Measurements from ENCODE around the gene NSD1. TPM values are rescaled to one million over a fixed set of nuclear protein-coding genes. Genes with fewer than 3 reads are reported as not detected.

NSD1 gene
- total and polyA plus RNA-seq, 2 of the 8 experiments (the other 6 are each of a cell fraction or from before 2014, with no cell fraction given), result 22.8 to 168 TPM

GRCh38 chr5:177107159-177107558 is 26.4 kb upstream of the NSD1 start:
- no peak overlapping the region for H3K4ac ChIP-seq (replicated peaks; ENCODE audit: insufficient read length, low read depth, low read length)
- no peak overlapping the region for H2BK15ac ChIP-seq (ENCODE audit: low read length)
- H2BK12ac ChIP-seq (ENCODE audit: low read depth, low read length), result no peak overlapping the region
- no peaks in the 10 kb centered on the region for H4K20me1 ChIP-seq (replicated peaks in 1 of 2; ENCODE audit: control insufficient read depth in 1 of 2, insufficient read depth in 2 of 2, low read length in 2 of 2)
- no peak overlapping the region for H2AFZ ChIP-seq (ENCODE audit: low read length)
- DNase-seq (ENCODE audit: low read depth in 1 of 2, low spot score in 2 of 2) (no peak), FAIRE-seq (no peak)
- H4K5ac ChIP-seq (ENCODE audit: insufficient read length, low read depth, low read length), result no peak overlapping the region
- 84% methylated on average over 4 of the region's 4 CpGs; no CpG with 5 or more reads in 1 of the 2 experiments for WGBS, 2 experiments (ENCODE audit: extremely low coverage in 1 of 2, insufficient coverage in 1 of 2, insufficient read length in 1 of 2, insufficient replicate concordance in 2 of 2, low coverage in 1 of 2, low lambda C conversion rate in 2 of 2, missing lambda C conversion rate in 1 of 2)
- no peak overlapping the region for H3K14ac ChIP-seq (ENCODE audit: insufficient read length)
- H3K9me3 ChIP-seq (ENCODE audit: insufficient read depth in 2 of 2, low read depth in 1 of 2, low read length in 1 of 2), result no peaks in the 10 kb centered on the region
- H3K27me3 ChIP-seq (replicated peaks in 1 of 4; ENCODE audit: control insufficient read depth in 3 of 4, extremely low read depth in 1 of 4, insufficient read depth in 3 of 4, low read length in 3 of 4), result no peaks in the 10 kb centered on the region
- H3K79me2 ChIP-seq (ENCODE audit: control insufficient read depth in 1 of 2, insufficient read depth in 2 of 2, low read length in 2 of 2), result no peaks in the 10 kb centered on the region
- no peak overlapping the region for H2BK5ac ChIP-seq (ENCODE audit: low read depth, low read length)
- no peak overlapping the region; the same call in 1 of the 2 replicates for H4K8ac ChIP-seq (ENCODE audit: extremely low read depth, insufficient read depth, low read length)
- no peak overlapping the region for H3K23ac ChIP-seq (ENCODE audit: insufficient read length)
- no peak overlapping the region for H3K9ac ChIP-seq (replicated peaks in 1 of 4; ENCODE audit: extremely low read depth in 1 of 4, low read depth in 3 of 4, low read length in 3 of 4)
- H3K56ac ChIP-seq (replicated peaks; ENCODE audit: insufficient read length, low read depth, low read length), result no peak overlapping the region
- no peaks in the 10 kb centered on the region for H3K36me3 ChIP-seq (ENCODE audit: control insufficient read depth in 2 of 4, insufficient read depth in 4 of 4, low read length in 3 of 4)
- H3K4me2 ChIP-seq (ENCODE audit: insufficient read depth in 1 of 2, low read depth in 2 of 2, low read length in 2 of 2), result no peak overlapping the region
- CTCF ChIA-PET (ENCODE audit: partially characterized antibody), result interaction anchor here (0.6 to 11.0 kb wide), 8 partner anchors 10 to 448 kb away, joined by 3 to 161 read pairs (median 4); partner anchors contain the start of gene FGFR4
- TF ChIP-seq TAF1 (IDR thresholded peaks at IDR 0.05; ENCODE audit: low read depth, low read length) (no peak), TBP (IDR thresholded peaks at IDR 0.05; ENCODE audit: low read depth, low read length) (no peak), EGR1 (IDR thresholded peaks at IDR 0.05; ENCODE audit: borderline replicate concordance, low read depth, low read length) (no peak), SUZ12 (IDR thresholded peaks at IDR 0.05; ENCODE audit: low read length) (no peak), HDAC6 (IDR thresholded peaks at IDR 0.05; ENCODE audit: low read depth, low read length) (no peak), POU5F1 (IDR thresholded peaks at IDR 0.05; ENCODE audit: low read depth, low read length) (no peak), SP4 (IDR thresholded peaks at IDR 0.05; ENCODE audit: low read length) (no peak), HDAC2 (IDR thresholded peaks at IDR 0.05; ENCODE audit: borderline replicate concordance in 1 of 2, low read depth in 2 of 2, low read length in 2 of 2) (no peak), CEBPB (IDR thresholded peaks at IDR 0.05; ENCODE audit: low read depth, low read length) (no peak), PHF8 (conservative IDR thresholded peaks at IDR 0.05; ENCODE audit: low read depth, low read length) (no peak), POLR2A (IDR thresholded peaks at IDR 0.05; ENCODE audit: control extremely low read depth in 1 of 2, low read depth in 2 of 2, low read length in 2 of 2) (no peak), BACH1 (IDR thresholded peaks at IDR 0.05; ENCODE audit: low read length) (no peak)
- TF ChIP-seq, protein P1, sequence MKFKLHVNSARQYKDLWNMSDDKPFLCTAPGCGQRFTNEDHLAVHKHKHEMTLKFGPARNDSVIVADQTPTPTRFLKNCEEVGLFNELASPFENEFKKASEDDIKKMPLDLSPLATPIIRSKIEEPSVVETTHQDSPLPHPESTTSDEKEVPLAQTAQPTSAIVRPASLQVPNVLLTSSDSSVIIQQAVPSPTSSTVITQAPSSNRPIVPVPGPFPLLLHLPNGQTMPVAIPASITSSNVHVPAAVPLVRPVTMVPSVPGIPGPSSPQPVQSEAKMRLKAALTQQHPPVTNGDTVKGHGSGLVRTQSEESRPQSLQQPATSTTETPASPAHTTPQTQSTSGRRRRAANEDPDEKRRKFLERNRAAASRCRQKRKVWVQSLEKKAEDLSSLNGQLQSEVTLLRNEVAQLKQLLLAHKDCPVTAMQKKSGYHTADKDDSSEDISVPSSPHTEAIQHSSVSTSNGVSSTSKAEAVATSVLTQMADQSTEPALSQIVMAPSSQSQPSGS (IDR thresholded peaks at IDR 0.05; ENCODE audit: low read length), result no peak
- H3K27ac ChIP-seq (ENCODE audit: low read depth, low read length), result no peak overlapping the region
- no peak overlapping the region for H3K18ac ChIP-seq (ENCODE audit: extremely low read depth, low read length)
- no peaks in the 10 kb centered on the region for H3K23me2 ChIP-seq (ENCODE audit: low read depth, low read length)
- POLR2A ChIA-PET (ENCODE audit: partially characterized antibody), result interaction anchor here (0.6 to 1.4 kb wide), 2 partner anchors 27 to 54 kb away, joined by 4 to 5 read pairs; no protein-coding TSS in a partner anchor
- H3K4me3 ChIP-seq (ENCODE audit: extremely low read depth in 1 of 4, insufficient read depth in 2 of 4, low read depth in 3 of 4, low read length in 4 of 4), result no peak overlapping the region
- H2AK5ac ChIP-seq (ENCODE audit: low read depth, low read length), result no peak overlapping the region
- H3K79me1 ChIP-seq (ENCODE audit: low read depth, low read length), result no peaks in the 10 kb centered on the region
- no peak overlapping the region for H2BK120ac ChIP-seq (replicated peaks; ENCODE audit: low read depth, low read length)
- H2BK20ac ChIP-seq (ENCODE audit: low read length), result no peak overlapping the region
- peaks cover 0 to 9% (median 0%) of the 10 kb centered on the region in 4 experiments; a peak in 3 of 7 replicates for H3K4me1 ChIP-seq (replicated peaks in 1 of 4; ENCODE audit: control insufficient read depth in 3 of 4, insufficient read depth in 4 of 4, low read length in 3 of 4)
- H4K91ac ChIP-seq (replicated peaks; ENCODE audit: insufficient read length, low read length), result no peak overlapping the region
